Testis (tissue), 3 donors: ENCODE data around the gene CRABP2. TPM values are rescaled to one million over a fixed set of nuclear protein-coding genes. Genes with fewer than 3 reads are reported as not detected.

Experiments
- DNase-seq: peaks from one replicate; pipeline ENCODE4 v3.0.0-alpha.2; 2019
- H3K27ac ChIP-seq, 2 donors: fragments of 200-600 bp; sonication (generic); one replicate each; pipeline ENCODE4 v1.5.1; 2019
- H3K27me3 ChIP-seq: fragments of 200-600 bp; sonication (generic); one replicate; pipeline ENCODE4 v1.5.1; 2019
- H3K36me3 ChIP-seq: fragments of 200-600 bp; sonication (generic); one replicate; pipeline ENCODE4 v1.5.1; 2017; ENCODE audit warnings: low read depth; ENCODE audit errors: missing control alignments
- H3K4me1 ChIP-seq: fragments of 200-600 bp; sonication (generic); one replicate; pipeline ENCODE4 v1.5.1; 2019
- H3K4me3 ChIP-seq, 2 donors: fragments of 200-600 bp; sonication (generic); one replicate each; pipeline ENCODE4 v1.5.1; 2017 to 2019
- H3K9me3 ChIP-seq: fragments of 200-600 bp; sonication (generic); one replicate; pipeline ENCODE4 v1.5.1; 2017
- POLR2A ChIP-seq: fragments of 450-650 bp; IDR thresholded peaks from one replicate; pipeline ENCODE4 v1.6.1; 2017; ENCODE audit warnings: antibody characterized with exemption, mild to moderate bottlenecking, moderate library complexity
- WGBS, 2 donors: methylation state at CpG; one replicate each; pipeline ENCODE4 v1.1.5; 2018; 5-methylcytosine and 5-hydroxymethylcytosine counted together
- intact Hi-C: fragments of 100-400 bp; cut with DNase I; formaldehyde crosslinking; loops from one replicate; pipeline ENCODE4 v1.15.1; 2023; ENCODE audit warnings: low total_unique reads
- polyA plus RNA-seq: library from polyadenylated mRNA; stranded (reverse); fragments of 350-450 nt; fragmentation: Illumina TruSeq; extraction: RNeasy Lipid Tissue Mini Kit (QIAGEN cat#74804); gene quantifications from one replicate; pipeline ENCODE4 v1.2.3, GENCODE V29; 2014; ENCODE audit warnings: low read depth, low replicate concordance; ENCODE audit not compliant: insufficient read depth
- total RNA-seq, 2 donors: library from RNA; depleted of rRNA; stranded (reverse); fragments of >200 nt; gene quantifications; one replicate each; pipeline ENCODE4 v1.2.3, GENCODE V29; 2016
- TF ChIP-seq, protein P1 (sequence below), 3 experiments: fragments of 450-650 bp in 2 of 3; fragments of 200-600 bp in 1 of 3; sonication (generic) in 1 of 3; IDR thresholded peaks; one replicate each; pipeline ENCODE4 v1.5.1; 2016 to 2019; ENCODE audit warnings: antibody characterized with exemption in 3 of 3, mild to moderate bottlenecking in 2 of 3, moderate library complexity in 1 of 3

Gene CRABP2
- total and polyA plus RNA-seq, 3 donors from 2014 or later = 2.1 to 21.0 (median 6.8) TPM

DNA sequence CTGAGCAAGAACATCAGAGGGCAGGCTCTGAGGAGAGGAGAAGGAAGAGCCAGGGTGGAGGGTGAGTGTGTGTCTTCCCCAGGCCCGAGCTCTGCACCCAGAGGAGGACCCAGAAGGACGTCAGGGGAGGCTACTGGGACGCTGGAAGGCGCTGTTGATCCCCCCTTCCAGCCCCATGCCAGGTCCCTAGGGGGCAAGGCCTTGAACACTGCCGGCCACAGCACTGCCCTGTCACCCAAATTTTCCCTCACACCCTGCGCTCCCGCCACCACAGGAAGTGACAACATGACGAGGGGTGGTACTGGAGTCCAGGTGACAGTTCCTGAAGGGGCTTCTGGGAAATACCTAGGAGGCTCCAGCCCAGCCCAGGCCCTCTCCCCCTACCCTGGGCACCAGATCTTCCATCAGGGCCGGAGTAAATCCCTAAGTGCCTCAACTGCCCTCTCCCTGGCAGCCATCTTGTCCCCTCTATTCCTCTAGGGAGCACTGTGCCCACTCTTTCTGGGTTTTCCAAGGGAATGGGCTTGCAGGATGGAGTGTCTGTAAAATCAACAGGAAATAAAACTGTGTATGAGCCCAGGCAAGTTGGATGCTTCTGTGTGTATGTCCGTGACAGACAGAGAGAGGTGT is 46.3 kb downstream of the CRABP2 start:
- DNase-seq = no peak
- Histone ChIP-seq H3K36me3 (no peaks in the 10 kb centered on the region), H3K4me1 (peaks cover 60% of the 10 kb centered on the region), H3K27me3 (no peaks in the 10 kb centered on the region), H3K27ac (no peak overlapping the region), H3K4me3 (no peak overlapping the region), H3K9me3 (no peaks in the 10 kb centered on the region)
- intact Hi-C loops = loop anchor here (10.0 kb wide), 1 partner anchor 74 kb away; no protein-coding TSS in a partner anchor
- TF ChIP-seq, protein P1, sequence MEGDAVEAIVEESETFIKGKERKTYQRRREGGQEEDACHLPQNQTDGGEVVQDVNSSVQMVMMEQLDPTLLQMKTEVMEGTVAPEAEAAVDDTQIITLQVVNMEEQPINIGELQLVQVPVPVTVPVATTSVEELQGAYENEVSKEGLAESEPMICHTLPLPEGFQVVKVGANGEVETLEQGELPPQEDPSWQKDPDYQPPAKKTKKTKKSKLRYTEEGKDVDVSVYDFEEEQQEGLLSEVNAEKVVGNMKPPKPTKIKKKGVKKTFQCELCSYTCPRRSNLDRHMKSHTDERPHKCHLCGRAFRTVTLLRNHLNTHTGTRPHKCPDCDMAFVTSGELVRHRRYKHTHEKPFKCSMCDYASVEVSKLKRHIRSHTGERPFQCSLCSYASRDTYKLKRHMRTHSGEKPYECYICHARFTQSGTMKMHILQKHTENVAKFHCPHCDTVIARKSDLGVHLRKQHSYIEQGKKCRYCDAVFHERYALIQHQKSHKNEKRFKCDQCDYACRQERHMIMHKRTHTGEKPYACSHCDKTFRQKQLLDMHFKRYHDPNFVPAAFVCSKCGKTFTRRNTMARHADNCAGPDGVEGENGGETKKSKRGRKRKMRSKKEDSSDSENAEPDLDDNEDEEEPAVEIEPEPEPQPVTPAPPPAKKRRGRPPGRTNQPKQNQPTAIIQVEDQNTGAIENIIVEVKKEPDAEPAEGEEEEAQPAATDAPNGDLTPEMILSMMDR (IDR thresholded peaks at IDR 0.05) = no peak
- no peak for TF ChIP-seq POLR2A
- WGBS, 2 donors = 81 to 83% methylated on average over 9 to 10 of the region's 10 CpGs

DNA sequence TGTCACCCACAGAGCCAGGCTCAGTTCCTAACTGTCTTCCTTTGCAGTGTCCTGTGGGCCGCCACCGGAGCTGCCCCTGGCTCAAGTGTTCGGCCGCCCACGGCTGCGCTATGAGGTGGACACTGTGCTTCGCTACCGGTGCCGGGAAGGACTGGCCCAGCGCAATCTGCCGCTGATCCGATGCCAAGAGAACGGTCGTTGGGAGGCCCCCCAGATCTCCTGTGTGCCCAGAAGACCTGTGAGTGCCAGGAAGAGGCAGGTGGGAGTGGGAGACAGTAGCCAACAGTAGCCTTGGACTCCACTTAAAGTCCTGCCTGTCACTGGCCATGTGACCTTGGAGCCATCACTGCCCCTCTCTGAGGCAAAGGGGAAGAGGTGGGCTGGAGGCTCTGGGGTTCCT is 46.9 kb downstream of the CRABP2 start:
- 74 to 76% methylated on average over 7 to 14 of the region's 14 CpGs for WGBS, 2 donors
- H3K4me1 ChIP-seq = peaks cover 57% of the 10 kb centered on the region
- H3K27me3 ChIP-seq = no peaks in the 10 kb centered on the region
- H3K4me3 ChIP-seq = no peak overlapping the region
- intact Hi-C loops = loop anchor here (10.0 kb wide), 1 partner anchor 74 kb away; no protein-coding TSS in a partner anchor
- TF ChIP-seq, protein P1 (IDR thresholded peaks at IDR 0.05) = no peak
- no peak for TF ChIP-seq POLR2A
- no peak for DNase-seq
- no peak overlapping the region for H3K27ac ChIP-seq
- H3K36me3 ChIP-seq = no peaks in the 10 kb centered on the region
- H3K9me3 ChIP-seq = no peaks in the 10 kb centered on the region

DNA sequence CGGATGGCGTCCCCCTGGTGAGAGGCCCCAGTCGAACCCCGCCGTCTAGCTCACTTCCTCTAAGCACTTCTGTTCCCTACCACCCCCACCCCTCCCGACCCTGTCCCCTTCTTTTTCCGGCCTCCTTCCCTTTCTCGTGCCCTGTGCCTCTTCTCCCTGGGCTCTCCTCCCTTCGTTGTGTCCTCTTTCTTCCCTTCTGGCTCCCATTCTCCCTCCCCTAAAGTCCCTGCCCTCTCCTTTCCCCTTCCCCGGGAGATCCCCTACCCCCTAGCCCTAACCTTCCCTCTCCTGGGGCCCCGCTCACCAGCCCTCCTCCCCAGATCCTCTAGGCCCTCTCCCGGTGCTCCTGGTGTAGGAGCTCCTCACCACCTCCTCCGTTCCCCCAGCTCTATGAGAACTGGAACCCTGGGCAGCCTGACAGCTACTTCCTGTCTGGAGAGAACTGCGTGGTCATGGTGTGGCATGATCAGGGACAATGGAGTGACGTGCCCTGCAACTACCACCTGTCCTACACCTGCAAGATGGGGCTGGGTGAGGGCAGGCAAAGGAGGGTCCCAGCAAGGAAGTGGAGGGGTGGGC is 47.6 kb downstream of the CRABP2 start:
- no peaks in the 10 kb centered on the region for H3K36me3 ChIP-seq
- 16 to 18% methylated on average over 15 of the region's 15 CpGs for WGBS, 2 donors
- H3K27ac ChIP-seq = no peak overlapping the region
- H3K4me3 ChIP-seq = no peak overlapping the region
- H3K4me1 ChIP-seq = peaks cover 51% of the 10 kb centered on the region
- no peaks in the 10 kb centered on the region for H3K27me3 ChIP-seq
- intact Hi-C loops = loop anchor here (10.0 kb wide), 1 partner anchor 73 kb away; no protein-coding TSS in a partner anchor
- H3K9me3 ChIP-seq = no peaks in the 10 kb centered on the region
- no peak for TF ChIP-seq POLR2A
- TF ChIP-seq, protein P1 (IDR thresholded peaks at IDR 0.05) = no peak
- no peak for DNase-seq

DNA sequence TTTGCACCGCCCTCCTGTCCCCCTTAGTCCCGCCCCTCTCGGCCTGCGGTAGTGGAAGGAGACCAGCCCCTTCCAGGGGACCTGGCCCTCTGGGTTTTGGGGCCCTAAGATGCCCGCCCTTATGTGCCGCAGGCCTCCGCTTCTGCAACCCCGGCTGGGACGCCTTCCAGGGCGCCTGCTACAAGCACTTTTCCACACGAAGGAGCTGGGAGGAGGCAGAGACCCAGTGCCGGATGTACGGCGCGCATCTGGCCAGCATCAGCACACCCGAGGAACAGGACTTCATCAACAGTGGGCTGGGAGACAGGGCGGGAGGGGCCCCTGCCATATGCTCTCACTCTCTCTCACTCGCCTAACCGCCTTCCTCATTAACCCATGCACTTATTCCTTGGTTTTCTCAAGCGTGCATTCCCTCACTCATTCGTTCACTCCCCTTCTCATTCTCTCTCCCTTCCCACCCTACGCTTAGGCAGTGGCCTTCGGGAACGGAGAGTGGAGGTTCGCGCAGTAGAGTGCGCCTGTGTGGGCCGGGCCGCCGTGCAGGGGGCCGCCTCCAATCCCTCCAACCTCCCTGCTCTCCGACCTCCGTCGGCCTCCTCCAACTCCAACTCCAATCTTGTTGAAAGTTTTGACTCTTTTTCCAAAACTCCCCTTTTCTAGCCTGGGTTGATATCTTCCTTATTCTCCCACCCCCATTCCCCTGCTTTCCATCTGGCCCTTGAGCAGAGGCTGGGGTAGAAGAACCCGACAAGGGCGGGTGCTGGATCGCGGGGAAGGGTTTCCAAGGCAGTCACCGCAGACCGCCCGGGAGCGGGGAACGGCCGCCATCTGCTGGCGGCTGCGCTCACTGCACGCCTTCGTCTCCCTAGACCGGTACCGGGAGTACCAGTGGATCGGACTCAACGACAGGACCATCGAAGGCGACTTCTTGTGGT is 48.3 kb downstream of the CRABP2 start:
- peak overlapping the region in 1 of 2 donors; percentile 47 for H3K4me3 ChIP-seq
- H3K27me3 ChIP-seq = no peaks in the 10 kb centered on the region
- H3K36me3 ChIP-seq = no peaks in the 10 kb centered on the region
- no peak for TF ChIP-seq POLR2A
- TF ChIP-seq, protein P1 (IDR thresholded peaks at IDR 0.05) = peak; percentile 84 to 93 (median 91)
- no peak overlapping the region for H3K27ac ChIP-seq
- WGBS, 2 donors = 3 to 6% methylated on average over 54 of the region's 54 CpGs
- H3K4me1 ChIP-seq = peaks cover 44% of the 10 kb centered on the region
- H3K9me3 ChIP-seq = no peaks in the 10 kb centered on the region
- peak; percentile 85 for DNase-seq
- intact Hi-C loops = loop anchor here (10.0 kb wide), 1 partner anchor 72 kb away; no protein-coding TSS in a partner anchor
